Nephron (organoid): Measurements from ENCODE around the gene FCAMR.
A peak's percentile ranks its signal among the peaks of the same experiment; 100 is the strongest.

ENCODE experiments used
- H3K27ac Mint-ChIP-seq, 3 experiments: 2 replicates each; pipeline ENCODE4 v1.8.0; 2020; ENCODE audit warnings: mixed read lengths in 3 of 3, mild to moderate bottlenecking in 2 of 3, moderate library complexity in 1 of 3
- H3K27me3 Mint-ChIP-seq: 2 replicates; pipeline ENCODE4 v1.8.0; 2021; ENCODE audit warnings: low read depth, mild to moderate bottlenecking, moderate library complexity, mixed read lengths
- H3K36me3 Mint-ChIP-seq: 2 replicates; pipeline ENCODE4 v1.8.0; 2020; ENCODE audit warnings: low read depth, mixed read lengths
- H3K4me1 Mint-ChIP-seq: 2 replicates; pipeline ENCODE4 v1.8.0; 2020; ENCODE audit warnings: mixed read lengths
- H3K4me3 Mint-ChIP-seq, 3 experiments: 2 replicates each; pipeline ENCODE4 v1.8.0; 2020; ENCODE audit warnings: mild to moderate bottlenecking in 3 of 3, mixed read lengths in 3 of 3, moderate library complexity in 2 of 3
- H3K9me3 Mint-ChIP-seq: 2 replicates; pipeline ENCODE4 v1.8.0; 2020; ENCODE audit warnings: mixed read lengths
- TF ChIP-seq, protein P1 (sequence below), 3 experiments: fragments of 200-600 bp; sonication (generic); IDR thresholded peaks; one replicate each; pipeline ENCODE4 v1.5.0; 2021; ENCODE audit warnings: antibody characterized with exemption in 3 of 3; ENCODE audit not compliant: unreplicated experiment in 3 of 3

FCAMR gene, protein sequence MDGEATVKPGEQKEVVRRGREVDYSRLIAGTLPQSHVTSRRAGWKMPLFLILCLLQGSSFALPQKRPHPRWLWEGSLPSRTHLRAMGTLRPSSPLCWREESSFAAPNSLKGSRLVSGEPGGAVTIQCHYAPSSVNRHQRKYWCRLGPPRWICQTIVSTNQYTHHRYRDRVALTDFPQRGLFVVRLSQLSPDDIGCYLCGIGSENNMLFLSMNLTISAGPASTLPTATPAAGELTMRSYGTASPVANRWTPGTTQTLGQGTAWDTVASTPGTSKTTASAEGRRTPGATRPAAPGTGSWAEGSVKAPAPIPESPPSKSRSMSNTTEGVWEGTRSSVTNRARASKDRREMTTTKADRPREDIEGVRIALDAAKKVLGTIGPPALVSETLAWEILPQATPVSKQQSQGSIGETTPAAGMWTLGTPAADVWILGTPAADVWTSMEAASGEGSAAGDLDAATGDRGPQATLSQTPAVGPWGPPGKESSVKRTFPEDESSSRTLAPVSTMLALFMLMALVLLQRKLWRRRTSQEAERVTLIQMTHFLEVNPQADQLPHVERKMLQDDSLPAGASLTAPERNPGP

DNA sequence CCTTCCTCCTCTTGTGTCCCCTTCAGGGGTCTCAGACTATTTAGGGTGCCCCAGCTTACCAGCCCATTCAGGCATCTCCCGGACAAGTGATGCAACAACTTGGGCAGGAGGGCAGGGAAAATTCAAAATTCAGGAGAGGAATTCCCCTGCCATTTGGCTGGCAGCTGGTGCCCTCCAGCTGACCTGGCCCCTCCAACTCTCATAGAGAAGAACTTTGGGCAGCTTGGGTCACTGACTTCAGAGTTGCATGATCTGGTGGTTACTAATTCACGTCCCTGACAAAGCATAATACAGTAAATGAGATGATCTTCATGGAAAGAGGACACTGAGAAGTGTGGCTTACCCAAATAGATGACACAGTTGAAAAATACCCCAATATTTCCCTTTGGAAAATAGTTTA lies at the start of gene FCAMR:
Gene FCAMR (minus strand): TSS at position 15 of the 400 bp plus-strand sequence. CDS start 335 bp downstream, outside the sequence.
- TF ChIP-seq, protein P1, sequence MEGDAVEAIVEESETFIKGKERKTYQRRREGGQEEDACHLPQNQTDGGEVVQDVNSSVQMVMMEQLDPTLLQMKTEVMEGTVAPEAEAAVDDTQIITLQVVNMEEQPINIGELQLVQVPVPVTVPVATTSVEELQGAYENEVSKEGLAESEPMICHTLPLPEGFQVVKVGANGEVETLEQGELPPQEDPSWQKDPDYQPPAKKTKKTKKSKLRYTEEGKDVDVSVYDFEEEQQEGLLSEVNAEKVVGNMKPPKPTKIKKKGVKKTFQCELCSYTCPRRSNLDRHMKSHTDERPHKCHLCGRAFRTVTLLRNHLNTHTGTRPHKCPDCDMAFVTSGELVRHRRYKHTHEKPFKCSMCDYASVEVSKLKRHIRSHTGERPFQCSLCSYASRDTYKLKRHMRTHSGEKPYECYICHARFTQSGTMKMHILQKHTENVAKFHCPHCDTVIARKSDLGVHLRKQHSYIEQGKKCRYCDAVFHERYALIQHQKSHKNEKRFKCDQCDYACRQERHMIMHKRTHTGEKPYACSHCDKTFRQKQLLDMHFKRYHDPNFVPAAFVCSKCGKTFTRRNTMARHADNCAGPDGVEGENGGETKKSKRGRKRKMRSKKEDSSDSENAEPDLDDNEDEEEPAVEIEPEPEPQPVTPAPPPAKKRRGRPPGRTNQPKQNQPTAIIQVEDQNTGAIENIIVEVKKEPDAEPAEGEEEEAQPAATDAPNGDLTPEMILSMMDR (IDR thresholded peaks at IDR 0.05; ENCODE audit: unreplicated experiment in 3 of 3), result no peak
- H3K4me1 Mint-ChIP-seq, result no peaks in the 10 kb centered on the region
- H3K4me3 Mint-ChIP-seq, result no peak within 1 kb of the TSS
- no peaks in the 10 kb centered on the region for H3K36me3 Mint-ChIP-seq
- peak within 1 kb of the TSS in 2 of 3 experiments; percentile 8 to 80 for H3K27ac Mint-ChIP-seq
- peaks cover 15% of the 10 kb centered on the region for H3K27me3 Mint-ChIP-seq
- H3K9me3 Mint-ChIP-seq, result no peaks in the 10 kb centered on the region

DNA sequence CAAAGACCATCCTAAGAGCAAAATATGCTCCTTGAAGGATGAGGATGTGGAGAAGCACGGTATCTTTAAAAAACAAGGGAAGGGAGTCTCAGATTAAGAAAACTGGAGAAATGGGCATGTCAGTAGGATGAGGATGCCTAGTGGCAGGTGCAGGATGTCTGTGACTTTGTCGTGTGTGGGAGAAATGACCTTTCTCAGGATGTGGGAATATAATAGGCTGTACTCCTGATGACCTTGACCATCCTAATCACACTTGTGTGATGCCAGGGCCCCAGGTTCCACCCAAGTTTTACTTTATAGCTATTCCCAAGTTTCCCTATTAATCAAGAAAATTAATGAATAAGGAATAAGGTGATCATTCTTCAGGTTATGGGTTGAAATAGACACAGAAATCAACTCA lies 49.4 kb upstream of the FCAMR start:
- H3K4me1 Mint-ChIP-seq, result peaks cover 5% of the 10 kb centered on the region
- H3K9me3 Mint-ChIP-seq, result no peaks in the 10 kb centered on the region
- no peak overlapping the region for H3K27ac Mint-ChIP-seq
- H3K27me3 Mint-ChIP-seq, result peaks cover 19% of the 10 kb centered on the region
- no peak overlapping the region for H3K4me3 Mint-ChIP-seq
- H3K36me3 Mint-ChIP-seq, result no peaks in the 10 kb centered on the region
- TF ChIP-seq, protein P1 (IDR thresholded peaks at IDR 0.05; ENCODE audit: unreplicated experiment in 3 of 3), result no peak

DNA sequence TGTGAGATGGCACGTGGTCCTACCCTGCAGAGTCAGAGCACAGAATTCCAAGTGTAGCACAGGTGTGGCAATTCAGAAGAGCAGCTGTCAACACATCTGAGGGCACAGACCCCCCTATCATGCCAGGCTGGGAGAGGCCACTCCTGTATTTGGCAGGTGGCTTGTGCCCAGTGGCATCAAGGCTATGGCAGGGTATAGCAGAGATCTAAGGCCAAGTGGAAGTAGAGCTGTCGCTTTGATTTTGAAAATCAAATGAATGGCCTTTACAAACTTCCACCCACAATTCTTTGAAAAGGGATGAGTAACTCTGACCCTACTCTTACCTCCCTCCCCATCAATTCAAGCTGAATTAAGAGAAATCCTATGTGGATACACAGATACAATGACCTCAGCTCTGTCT lies 48.9 kb upstream of the FCAMR start:
- H3K27me3 Mint-ChIP-seq, result peaks cover 17% of the 10 kb centered on the region
- H3K4me1 Mint-ChIP-seq, result no peaks in the 10 kb centered on the region
- no peak overlapping the region for H3K4me3 Mint-ChIP-seq
- no peak overlapping the region for H3K27ac Mint-ChIP-seq
- TF ChIP-seq, protein P1 (IDR thresholded peaks at IDR 0.05; ENCODE audit: unreplicated experiment in 3 of 3), result no peak
- H3K36me3 Mint-ChIP-seq, result no peaks in the 10 kb centered on the region
- H3K9me3 Mint-ChIP-seq, result no peaks in the 10 kb centered on the region

DNA sequence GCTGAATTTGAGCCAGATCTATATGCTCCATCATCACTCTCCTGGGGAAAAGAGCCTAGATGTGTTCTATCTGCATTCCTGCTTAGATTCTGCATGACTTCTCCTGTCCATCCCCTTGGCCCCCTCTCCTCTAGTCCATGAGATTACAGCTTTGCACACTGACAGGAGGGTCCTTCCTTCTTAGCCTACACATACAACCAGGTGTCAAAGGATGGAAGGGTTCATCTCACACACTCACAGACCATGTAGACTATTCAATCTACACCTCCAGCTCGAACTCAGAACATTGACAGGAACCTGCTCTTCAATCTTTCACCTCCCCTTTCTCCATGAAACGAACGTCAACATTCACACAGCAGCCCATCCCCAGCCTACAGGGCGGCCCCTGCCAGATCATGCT lies 48.4 kb upstream of the FCAMR start:
- Mint-ChIP-seq H3K36me3 (no peaks in the 10 kb centered on the region), H3K4me3 (no peak overlapping the region), H3K9me3 (no peaks in the 10 kb centered on the region), H3K4me1 (no peaks in the 10 kb centered on the region), H3K27ac (no peak overlapping the region), H3K27me3 (peaks cover 17% of the 10 kb centered on the region)
- TF ChIP-seq, protein P1 (IDR thresholded peaks at IDR 0.05; ENCODE audit: unreplicated experiment in 3 of 3), result no peak

DNA sequence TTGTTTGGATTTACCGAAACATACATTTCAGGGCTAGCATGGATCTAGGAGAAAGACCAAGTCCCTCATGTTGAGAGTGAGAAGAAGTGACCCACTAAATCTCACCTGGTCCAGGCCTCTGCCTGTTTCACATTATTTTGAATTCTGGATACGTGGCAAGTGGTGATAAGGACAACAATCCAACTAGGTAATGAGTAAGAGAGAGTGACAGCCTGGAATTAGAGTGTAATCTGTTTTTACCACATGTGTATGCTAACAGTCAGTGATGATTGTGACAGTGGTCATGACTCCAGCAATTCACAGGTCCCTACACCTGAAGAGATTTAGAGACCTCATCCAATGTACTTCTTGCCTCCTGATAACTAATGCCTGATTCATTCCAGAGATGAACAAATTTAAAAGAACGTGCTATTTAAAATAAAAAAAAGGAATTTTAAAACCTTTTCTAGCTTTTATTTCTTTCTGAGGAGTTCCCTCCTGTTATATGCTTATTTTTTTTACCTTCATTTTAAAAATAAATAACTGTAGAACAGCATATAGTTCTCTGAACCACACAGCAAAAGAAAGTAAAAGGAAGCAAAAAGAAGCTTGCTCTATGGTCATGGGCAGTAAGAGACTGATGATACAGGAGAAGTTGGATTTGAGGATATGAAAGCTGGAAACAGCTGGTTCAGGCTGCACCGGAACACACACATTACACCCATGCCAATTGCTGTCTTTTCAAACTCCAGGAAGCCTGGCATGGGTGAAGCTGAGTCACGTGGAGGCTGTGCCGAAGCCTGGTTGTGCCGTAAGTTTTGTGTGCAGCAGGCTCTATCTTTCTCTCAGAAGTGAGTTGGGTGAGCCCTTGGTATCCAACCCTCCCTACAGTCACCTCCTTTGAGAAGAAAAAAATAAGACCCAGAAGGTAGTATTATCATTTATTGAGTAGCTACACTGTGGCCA lies 47.6 kb upstream of the FCAMR start:
- TF ChIP-seq, protein P1 (IDR thresholded peaks at IDR 0.05; ENCODE audit: unreplicated experiment in 3 of 3), result no peak
- Mint-ChIP-seq H3K36me3 (no peaks in the 10 kb centered on the region), H3K27me3 (peaks cover 23% of the 10 kb centered on the region), H3K9me3 (no peaks in the 10 kb centered on the region), H3K4me3 (no peak overlapping the region), H3K27ac (no peak overlapping the region), H3K4me1 (no peaks in the 10 kb centered on the region)
